ENCODE measurements around the gene IRF9. TPM values are rescaled to one million over a fixed set of nuclear protein-coding genes. Genes with fewer than 3 reads are reported as not detected.
A peak's percentile ranks its signal among the peaks of the same experiment; 100 is the strongest.

The IRF9 gene
- total and polyA plus RNA-seq, 2 of the 13 experiments (the other 11 are each of a cell fraction or from before 2014, with no cell fraction given): 14.9 to 49.7 TPM

GRCh38 chr14:24188251-24189058, 27.4 kb downstream of the IRF9 start, which contains the start of gene IPO4 (continued):
- TF ChIP-seq SNAPC4 (CRISPR knock-in tag; IDR thresholded peaks at IDR 0.05) (peak; percentile 97), SKI (IDR thresholded peaks at IDR 0.05; ENCODE audit: partially characterized antibody) (peak; percentile 82), HMG20B (CRISPR knock-in tag; conservative IDR thresholded peaks at IDR 0.05) (peak; percentile 79), CBX2 (IDR thresholded peaks at IDR 0.05; ENCODE audit: low read depth, low read length) (peak; percentile 80; the same call in 1 of the 2 replicates), CBX2 (CRISPR knock-in tag; IDR thresholded peaks at IDR 0.05; ENCODE audit: low read depth) (peak; percentile 98; the same call in 1 of the 2 replicates), WIZ (CRISPR knock-in tag; IDR thresholded peaks at IDR 0.05) (peak; percentile 96), NFKBIZ (CRISPR knock-in tag; IDR thresholded peaks at IDR 0.05) (no peak; the same call in none of the 2 replicates)
- TF ChIP-seq, protein P1, sequence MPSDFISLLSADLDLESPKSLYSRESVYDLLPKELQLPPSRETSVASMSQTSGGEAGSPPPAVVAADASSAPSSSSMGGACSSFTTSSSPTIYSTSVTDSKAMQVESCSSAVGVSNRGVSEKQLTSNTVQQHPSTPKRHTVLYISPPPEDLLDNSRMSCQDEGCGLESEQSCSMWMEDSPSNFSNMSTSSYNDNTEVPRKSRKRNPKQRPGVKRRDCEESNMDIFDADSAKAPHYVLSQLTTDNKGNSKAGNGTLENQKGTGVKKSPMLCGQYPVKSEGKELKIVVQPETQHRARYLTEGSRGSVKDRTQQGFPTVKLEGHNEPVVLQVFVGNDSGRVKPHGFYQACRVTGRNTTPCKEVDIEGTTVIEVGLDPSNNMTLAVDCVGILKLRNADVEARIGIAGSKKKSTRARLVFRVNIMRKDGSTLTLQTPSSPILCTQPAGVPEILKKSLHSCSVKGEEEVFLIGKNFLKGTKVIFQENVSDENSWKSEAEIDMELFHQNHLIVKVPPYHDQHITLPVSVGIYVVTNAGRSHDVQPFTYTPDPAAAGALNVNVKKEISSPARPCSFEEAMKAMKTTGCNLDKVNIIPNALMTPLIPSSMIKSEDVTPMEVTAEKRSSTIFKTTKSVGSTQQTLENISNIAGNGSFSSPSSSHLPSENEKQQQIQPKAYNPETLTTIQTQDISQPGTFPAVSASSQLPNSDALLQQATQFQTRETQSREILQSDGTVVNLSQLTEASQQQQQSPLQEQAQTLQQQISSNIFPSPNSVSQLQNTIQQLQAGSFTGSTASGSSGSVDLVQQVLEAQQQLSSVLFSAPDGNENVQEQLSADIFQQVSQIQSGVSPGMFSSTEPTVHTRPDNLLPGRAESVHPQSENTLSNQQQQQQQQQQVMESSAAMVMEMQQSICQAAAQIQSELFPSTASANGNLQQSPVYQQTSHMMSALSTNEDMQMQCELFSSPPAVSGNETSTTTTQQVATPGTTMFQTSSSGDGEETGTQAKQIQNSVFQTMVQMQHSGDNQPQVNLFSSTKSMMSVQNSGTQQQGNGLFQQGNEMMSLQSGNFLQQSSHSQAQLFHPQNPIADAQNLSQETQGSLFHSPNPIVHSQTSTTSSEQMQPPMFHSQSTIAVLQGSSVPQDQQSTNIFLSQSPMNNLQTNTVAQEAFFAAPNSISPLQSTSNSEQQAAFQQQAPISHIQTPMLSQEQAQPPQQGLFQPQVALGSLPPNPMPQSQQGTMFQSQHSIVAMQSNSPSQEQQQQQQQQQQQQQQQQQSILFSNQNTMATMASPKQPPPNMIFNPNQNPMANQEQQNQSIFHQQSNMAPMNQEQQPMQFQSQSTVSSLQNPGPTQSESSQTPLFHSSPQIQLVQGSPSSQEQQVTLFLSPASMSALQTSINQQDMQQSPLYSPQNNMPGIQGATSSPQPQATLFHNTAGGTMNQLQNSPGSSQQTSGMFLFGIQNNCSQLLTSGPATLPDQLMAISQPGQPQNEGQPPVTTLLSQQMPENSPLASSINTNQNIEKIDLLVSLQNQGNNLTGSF (CRISPR knock-in tag; IDR thresholded peaks at IDR 0.05): peak; percentile 89
- TF ChIP-seq, protein P2, sequence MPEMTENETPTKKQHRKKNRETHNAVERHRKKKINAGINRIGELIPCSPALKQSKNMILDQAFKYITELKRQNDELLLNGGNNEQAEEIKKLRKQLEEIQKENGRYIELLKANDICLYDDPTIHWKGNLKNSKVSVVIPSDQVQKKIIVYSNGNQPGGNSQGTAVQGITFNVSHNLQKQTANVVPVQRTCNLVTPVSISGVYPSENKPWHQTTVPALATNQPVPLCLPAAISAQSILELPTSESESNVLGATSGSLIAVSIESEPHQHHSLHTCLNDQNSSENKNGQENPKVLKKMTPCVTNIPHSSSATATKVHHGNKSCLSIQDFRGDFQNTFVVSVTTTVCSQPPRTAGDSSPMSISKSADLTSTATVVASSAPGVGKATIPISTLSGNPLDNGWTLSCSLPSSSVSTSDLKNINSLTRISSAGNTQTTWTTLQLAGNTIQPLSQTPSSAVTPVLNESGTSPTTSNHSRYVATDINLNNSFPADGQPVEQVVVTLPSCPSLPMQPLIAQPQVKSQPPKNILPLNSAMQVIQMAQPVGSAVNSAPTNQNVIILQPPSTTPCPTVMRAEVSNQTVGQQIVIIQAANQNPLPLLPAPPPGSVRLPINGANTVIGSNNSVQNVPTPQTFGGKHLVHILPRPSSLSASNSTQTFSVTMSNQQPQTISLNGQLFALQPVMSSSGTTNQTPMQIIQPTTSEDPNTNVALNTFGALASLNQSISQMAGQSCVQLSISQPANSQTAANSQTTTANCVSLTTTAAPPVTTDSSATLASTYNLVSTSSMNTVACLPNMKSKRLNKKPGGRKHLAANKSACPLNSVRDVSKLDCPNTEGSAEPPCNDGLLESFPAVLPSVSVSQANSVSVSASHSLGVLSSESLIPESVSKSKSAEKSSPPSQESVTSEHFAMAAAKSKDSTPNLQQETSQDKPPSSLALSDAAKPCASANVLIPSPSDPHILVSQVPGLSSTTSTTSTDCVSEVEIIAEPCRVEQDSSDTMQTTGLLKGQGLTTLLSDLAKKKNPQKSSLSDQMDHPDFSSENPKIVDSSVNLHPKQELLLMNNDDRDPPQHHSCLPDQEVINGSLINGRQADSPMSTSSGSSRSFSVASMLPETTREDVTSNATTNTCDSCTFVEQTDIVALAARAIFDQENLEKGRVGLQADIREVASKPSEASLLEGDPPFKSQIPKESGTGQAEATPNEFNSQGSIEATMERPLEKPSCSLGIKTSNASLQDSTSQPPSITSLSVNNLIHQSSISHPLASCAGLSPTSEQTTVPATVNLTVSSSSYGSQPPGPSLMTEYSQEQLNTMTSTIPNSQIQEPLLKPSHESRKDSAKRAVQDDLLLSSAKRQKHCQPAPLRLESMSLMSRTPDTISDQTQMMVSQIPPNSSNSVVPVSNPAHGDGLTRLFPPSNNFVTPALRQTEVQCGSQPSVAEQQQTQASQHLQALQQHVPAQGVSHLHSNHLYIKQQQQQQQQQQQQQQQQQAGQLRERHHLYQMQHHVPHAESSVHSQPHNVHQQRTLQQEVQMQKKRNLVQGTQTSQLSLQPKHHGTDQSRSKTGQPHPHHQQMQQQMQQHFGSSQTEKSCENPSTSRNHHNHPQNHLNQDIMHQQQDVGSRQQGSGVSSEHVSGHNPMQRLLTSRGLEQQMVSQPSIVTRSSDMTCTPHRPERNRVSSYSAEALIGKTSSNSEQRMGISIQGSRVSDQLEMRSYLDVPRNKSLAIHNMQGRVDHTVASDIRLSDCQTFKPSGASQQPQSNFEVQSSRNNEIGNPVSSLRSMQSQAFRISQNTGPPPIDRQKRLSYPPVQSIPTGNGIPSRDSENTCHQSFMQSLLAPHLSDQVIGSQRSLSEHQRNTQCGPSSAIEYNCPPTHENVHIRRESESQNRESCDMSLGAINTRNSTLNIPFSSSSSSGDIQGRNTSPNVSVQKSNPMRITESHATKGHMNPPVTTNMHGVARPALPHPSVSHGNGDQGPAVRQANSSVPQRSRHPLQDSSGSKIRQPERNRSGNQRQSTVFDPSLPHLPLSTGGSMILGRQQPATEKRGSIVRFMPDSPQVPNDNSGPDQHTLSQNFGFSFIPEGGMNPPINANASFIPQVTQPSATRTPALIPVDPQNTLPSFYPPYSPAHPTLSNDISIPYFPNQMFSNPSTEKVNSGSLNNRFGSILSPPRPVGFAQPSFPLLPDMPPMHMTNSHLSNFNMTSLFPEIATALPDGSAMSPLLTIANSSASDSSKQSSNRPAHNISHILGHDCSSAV (CRISPR knock-in tag; IDR thresholded peaks at IDR 0.05; ENCODE audit: borderline replicate concordance): peak; percentile 97; the same call in 1 of the 2 replicates

Measured in HepG2 (cell line).